Esophagus squamous epithelium (tissue), 5 donors: ENCODE data around the gene ARL13B. TPM values are rescaled to one million over a fixed set of nuclear protein-coding genes. Genes with fewer than 3 reads are reported as not detected.
"Not testable (repeated sequence)": the region's sequence is repeated elsewhere in the genome, so short reads cannot be mapped to it uniquely, and the experiment has no call there.

Source experiments
- DNase-seq: peaks from one replicate; lab custom pipeline; 2025; lab: John Stamatoyannopoulos, UW
- H3K27ac ChIP-seq, 4 donors: fragments of 200-600 bp; sonication (generic); one replicate each; pipeline ENCODE4 v1.5.1; 2016 to 2019; ENCODE audit warnings: mild to moderate bottlenecking in 1 of 4
- H3K27me3 ChIP-seq, 4 donors: fragments of 200-600 bp; sonication (generic); 1 replicate in 3 of 4; 2 replicates in 1 of 4; pipeline versions ENCODE4 v1.5.1 to v1.6.0; 2017 to 2021; ENCODE audit warnings: antibody characterized with exemption in 1 of 4
- H3K36me3 ChIP-seq, 3 donors: fragments of 200-600 bp; sonication (generic); one replicate each; pipeline ENCODE4 v1.5.1; 2016 to 2019
- H3K4me1 ChIP-seq, 3 donors: fragments of 200-600 bp; sonication (generic); one replicate each; pipeline ENCODE4 v1.5.1; 2017 to 2019
- H3K4me3 ChIP-seq, 4 donors: fragments of 200-600 bp; sonication (generic); 1 replicate in 3 of 4; 2 replicates in 1 of 4; pipeline ENCODE4 v1.5.1; 2016 to 2019; ENCODE audit warnings: mild to moderate bottlenecking in 2 of 4, moderate library complexity in 1 of 4
- H3K9me3 ChIP-seq, 3 donors: fragments of 200-600 bp; sonication (generic); one replicate each; pipeline ENCODE4 v1.5.1; 2016 to 2019
- CTCF ChIP-seq, 6 experiments: fragments of 450-650 bp in 4 of 6; fragments of 200-600 bp in 2 of 6; sonication (generic) in 2 of 6; IDR thresholded peaks; one replicate each; pipeline ENCODE4 v1.5.1; 2016 to 2019; ENCODE audit warnings: antibody characterized with exemption in 6 of 6, mild to moderate bottlenecking in 4 of 6, moderate library complexity in 4 of 6
- POLR2A ChIP-seq, 4 donors: fragments of 450-650 bp; IDR thresholded peaks; one replicate each; pipeline ENCODE4 v1.6.1; 2017; ENCODE audit warnings: antibody characterized with exemption in 4 of 4, mild to moderate bottlenecking in 4 of 4, moderate library complexity in 3 of 4
- WGBS, 2 donors: methylation state at CpG; one replicate each; pipeline ENCODE4 v1.1.5; 2018; 5-methylcytosine and 5-hydroxymethylcytosine counted together
- intact Hi-C: fragments of 100-400 bp; cut with DNase I; formaldehyde crosslinking; loops from one replicate; pipeline ENCODE4 v1.15.0; 2022
- total RNA-seq, 4 donors: library from RNA; depleted of rRNA; stranded (reverse); fragments of >200 nt; gene quantifications; one replicate each; pipeline ENCODE4 v1.1.0, GENCODE V29; 2016
- donor health status: DM: yes; HTN: yes; CAD: no.

The ARL13B gene
- total RNA-seq, 4 donors from 2014 or later: 4.2 to 9.0 (median 6.4) TPM

DNA sequence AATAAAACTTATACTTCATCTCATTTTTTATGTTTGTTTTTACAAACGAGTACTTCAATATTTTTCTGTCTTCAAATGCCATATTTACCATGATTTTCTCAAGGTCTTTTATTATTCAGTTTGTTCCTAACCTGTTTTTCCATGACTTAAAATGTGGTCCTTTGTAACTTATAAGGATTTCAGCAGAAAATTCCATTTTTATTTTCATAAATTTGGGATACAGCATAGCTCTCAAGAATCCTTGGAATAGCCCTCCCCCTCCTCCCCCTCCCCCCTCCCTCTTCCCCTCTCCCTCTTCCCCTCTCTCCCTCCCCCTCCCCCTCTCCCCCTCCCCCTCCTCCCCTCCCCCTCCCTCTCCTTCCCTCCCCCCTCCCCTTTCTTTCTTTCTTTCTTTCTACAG is 63.3 kb downstream of the ARL13B start:
- 79 to 81% methylated on average over 1 of the region's 1 CpG for WGBS, 2 donors
- peaks cover 0 to 11% (median 6%) of the 10 kb centered on the region in 3 donors for H3K9me3 ChIP-seq
- no peak for DNase-seq

GRCh38 chr3:94044100-94044936 is 64.4 kb downstream of the ARL13B start:
- Histone ChIP-seq H3K36me3 (peaks cover 5 to 17% (median 13%) of the 10 kb centered on the region in 3 donors), H3K9me3 (peaks cover 0 to 11% (median 6%) of the 10 kb centered on the region in 3 donors)
- WGBS, 2 donors: no CpG with 5 or more reads among the region's 61 CpGs
- intact Hi-C loops, H3K4me3 ChIP-seq, H3K4me1 ChIP-seq, DNase-seq, H3K27ac ChIP-seq, H3K27me3 ChIP-seq: not testable (repeated sequence)

More for the DNA sequence above, 63.3 kb downstream of the ARL13B start:
- Histone ChIP-seq H3K36me3 (peaks cover 5 to 17% (median 13%) of the 10 kb centered on the region in 3 donors), H3K4me3 (no peak overlapping the region), H3K4me1 (no peaks in the 10 kb centered on the region), H3K27ac (no peak overlapping the region), H3K27me3 (no peaks in the 10 kb centered on the region)
- intact Hi-C loops: no loop called here
- no peak for TF ChIP-seq CTCF (IDR thresholded peaks at IDR 0.05)
- TF ChIP-seq POLR2A (IDR thresholded peaks at IDR 0.05): no peak

DNA sequence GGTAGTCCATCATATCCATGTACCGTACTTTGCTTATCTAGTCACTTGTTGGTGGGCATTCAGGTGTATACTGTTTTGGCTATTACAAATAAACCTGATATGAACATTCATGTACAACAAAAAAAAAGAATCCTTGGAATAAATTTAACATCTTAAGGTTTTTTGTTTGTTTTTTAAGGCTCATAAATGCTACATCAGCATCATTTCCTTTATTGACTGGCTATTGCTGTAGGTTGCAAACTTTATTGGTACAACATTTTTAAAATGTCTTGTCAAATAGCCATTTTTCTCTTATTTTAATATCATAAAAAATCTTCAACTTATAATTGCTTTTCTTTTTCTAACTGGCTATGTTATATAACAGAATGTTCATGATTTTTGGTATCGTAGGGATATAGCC is 66.6 kb downstream of the ARL13B start:
- no peak for DNase-seq
- no peak overlapping the region for H3K4me3 ChIP-seq
- intact Hi-C loops: no loop called here
- no peaks in the 10 kb centered on the region for H3K4me1 ChIP-seq
- WGBS, 2 donors: 93 to 95% methylated on average over 2 of the region's 2 CpGs
- TF ChIP-seq POLR2A (IDR thresholded peaks at IDR 0.05) (no peak), CTCF (IDR thresholded peaks at IDR 0.05) (no peak)
- peaks cover 5 to 20% (median 13%) of the 10 kb centered on the region in 3 donors for H3K36me3 ChIP-seq
- no peak overlapping the region for H3K27ac ChIP-seq
- peaks cover 0 to 11% (median 6%) of the 10 kb centered on the region in 3 donors for H3K9me3 ChIP-seq
- H3K27me3 ChIP-seq: no peaks in the 10 kb centered on the region

DNA sequence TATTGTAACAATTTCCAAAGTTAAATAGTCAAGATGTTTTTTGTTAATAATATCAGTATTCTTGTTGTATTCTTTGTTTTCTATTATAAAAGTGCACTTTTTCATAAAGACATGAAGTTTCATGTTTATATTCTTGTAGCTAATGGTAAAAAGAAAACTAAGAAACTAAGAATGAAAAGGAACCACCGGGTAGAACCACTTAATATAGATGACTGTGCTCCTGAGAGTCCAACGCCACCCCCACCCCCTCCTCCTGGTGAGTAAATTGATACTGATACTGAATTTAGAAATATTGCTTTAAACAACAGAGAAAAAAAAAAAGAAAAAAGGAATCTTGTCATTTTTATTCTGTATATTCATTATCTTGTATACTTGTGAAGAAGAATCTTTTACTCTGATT is 69.3 kb downstream of the ARL13B start:
- H3K27ac ChIP-seq: no peak overlapping the region
- peaks cover 1 to 13% (median 8%) of the 10 kb centered on the region in 3 donors for H3K36me3 ChIP-seq
- no peak for DNase-seq
- no peak overlapping the region for H3K4me3 ChIP-seq
- 82 to 87% methylated on average over 2 of the region's 2 CpGs for WGBS, 2 donors
- peaks cover 0 to 5% (median 2%) of the 10 kb centered on the region in 3 donors for H3K9me3 ChIP-seq
- no peaks in the 10 kb centered on the region for H3K4me1 ChIP-seq
- no peaks in the 10 kb centered on the region for H3K27me3 ChIP-seq
- no peak for TF ChIP-seq POLR2A (IDR thresholded peaks at IDR 0.05)
- TF ChIP-seq CTCF (IDR thresholded peaks at IDR 0.05): no peak
- intact Hi-C loops: no loop called here

GRCh38 chr3:94050546-94050945 is 70.6 kb downstream of the ARL13B start:
- H3K27me3 ChIP-seq: no peaks in the 10 kb centered on the region
- TF ChIP-seq POLR2A (IDR thresholded peaks at IDR 0.05): no peak
- TF ChIP-seq CTCF (IDR thresholded peaks at IDR 0.05): no peak
- intact Hi-C loops: no loop called here
- no peaks in the 10 kb centered on the region for H3K9me3 ChIP-seq
- peaks cover 0 to 3% (median 0%) of the 10 kb centered on the region in 3 donors for H3K36me3 ChIP-seq
- no peak for DNase-seq
- no peaks in the 10 kb centered on the region for H3K4me1 ChIP-seq
- no peak overlapping the region for H3K4me3 ChIP-seq
- no peak overlapping the region for H3K27ac ChIP-seq
